Endothelial cell of umbilical vein (primary cell): ENCODE results near the gene TPO. TPM values are rescaled to one million over a fixed set of nuclear protein-coding genes. Genes with fewer than 3 reads are reported as not detected.

ENCODE experiments used
- BruUV-seq: library from RNA; stranded (reverse); fragments of 400-500 nt; replicated peaks from 2 replicates; lab custom pipeline; 2021; lab: Mats Ljungman, UMichigan
- CTCF ChIA-PET: fragments of 300-600, 350-600 bp; sonication (Branson Sonifier 250); formaldehyde crosslinking; loops from one replicate; lab custom pipeline; 2021; ENCODE audit warnings: antibody characterized with exemption, inconsistent platforms; lab: Charles Lee
- POLR2A ChIA-PET: fragments of 300-600, 350-600 bp; sonication (Branson Sonifier 250); formaldehyde crosslinking; loops from one replicate; lab custom pipeline; 2021; ENCODE audit warnings: antibody characterized with exemption, inconsistent platforms; lab: Charles Lee
- DNase-seq: peaks from one replicate; pipeline ENCODE4 v3.0.0-alpha.2; 2011; ENCODE audit warnings: low read depth, low spot score
- FAIRE-seq: peaks from 2 replicates; lab custom pipeline; 2011; peaks lifted over from hg19 to GRCh38; lab: Jason Lieb, UNC
- H2AFZ ChIP-seq: 2 replicates; pipeline ENCODE4 v1.6.0; 2012; ENCODE audit warnings: low read depth, low read length, control low read depth, inconsistent platforms
- H3K27ac ChIP-seq: 2 replicates; pipeline ENCODE4 v1.5.1; 2011; ENCODE audit warnings: low read depth, mild to moderate bottlenecking, control low read depth, low read length, moderate library complexity; ENCODE audit not compliant: insufficient read depth
- H3K27me3 ChIP-seq, 2 experiments: 2 replicates each; pipeline versions ENCODE4 v1.6.0 to v1.6.1; 2011; ENCODE audit warnings: low read length in 2 of 2, mixed read lengths in 1 of 2; ENCODE audit not compliant: control insufficient read depth in 2 of 2, insufficient read depth in 2 of 2
- H3K36me3 ChIP-seq, 2 experiments: 2 replicates in 1 of 2; 3 replicates in 1 of 2; pipeline ENCODE4 v1.5.1; 2011; ENCODE audit warnings: low read length in 2 of 2, mild to moderate bottlenecking in 1 of 2, moderate library complexity in 1 of 2; ENCODE audit not compliant: control insufficient read depth in 2 of 2, insufficient read depth in 2 of 2; ENCODE audit errors: extremely low read depth in 1 of 2
- H3K4me1 ChIP-seq: 3 replicates; pipeline ENCODE4 v1.5.1; 2011; ENCODE audit warnings: mild to moderate bottlenecking, low read length; ENCODE audit not compliant: control insufficient read depth, insufficient read depth; ENCODE audit errors: extremely low read depth
- H3K4me2 ChIP-seq: 2 replicates; pipeline ENCODE4 v1.6.1; 2011; ENCODE audit warnings: low read length, control low read depth, mixed read lengths; ENCODE audit not compliant: insufficient read depth
- H3K4me3 ChIP-seq, 3 experiments: fragments of 200-600 bp in 1 of 3; sonication (generic), shearing (Covaris generic) in 1 of 3; replicated peaks in 1 of 3; 2 replicates each; pipeline ENCODE4 v1.5.1; 2011 to 2016; ENCODE audit warnings: control low read depth in 3 of 3, low read length in 3 of 3, mild to moderate bottlenecking in 2 of 3, inconsistent platforms in 1 of 3, low read depth in 1 of 3, moderate library complexity in 1 of 3; ENCODE audit not compliant: insufficient read depth in 1 of 3
- H3K79me2 ChIP-seq: 2 replicates; pipeline ENCODE4 v1.6.0; 2012; ENCODE audit warnings: low read length, inconsistent platforms; ENCODE audit not compliant: control insufficient read depth, insufficient read depth
- H3K9ac ChIP-seq: replicated peaks from 2 replicates; pipeline ENCODE3; 2011; ENCODE audit warnings: low read length, control low read depth; ENCODE audit not compliant: insufficient read depth; ENCODE audit errors: extremely low read depth
- H3K9me1 ChIP-seq: replicated peaks from 3 replicates; pipeline ENCODE4 v1.6.0; 2011; ENCODE audit warnings: mild to moderate bottlenecking, low read length; ENCODE audit not compliant: control insufficient read depth, insufficient read depth; ENCODE audit errors: extremely low read depth
- H3K9me3 ChIP-seq: replicated peaks from 2 replicates; pipeline ENCODE4 v1.5.1; 2012; ENCODE audit warnings: low read length, inconsistent platforms; ENCODE audit not compliant: control insufficient read depth, insufficient read depth
- H4K20me1 ChIP-seq: replicated peaks from 2 replicates; pipeline ENCODE3; 2011; ENCODE audit warnings: mild to moderate bottlenecking, low read length; ENCODE audit not compliant: control insufficient read depth, insufficient read depth; ENCODE audit errors: extremely low read depth
- CTCF ChIP-seq, 2 donors: IDR thresholded peaks; 1 replicate in 1 of 2; 2 replicates in 1 of 2; pipeline ENCODE4 v1.5.1; 2011; ENCODE audit warnings: low read length in 2 of 2, mild to moderate bottlenecking in 2 of 2, moderate library complexity in 2 of 2, control low read depth in 1 of 2, inconsistent platforms in 1 of 2, low read depth in 1 of 2; ENCODE audit not compliant: insufficient read depth in 1 of 2; ENCODE audit errors: extremely low read depth in 1 of 2
- EZH2 ChIP-seq: IDR thresholded peaks from 2 replicates; pipeline ENCODE4 v1.6.1; 2012; ENCODE audit warnings: borderline replicate concordance, low read depth, mild to moderate bottlenecking, moderate library complexity, low read length, inconsistent platforms; ENCODE audit not compliant: severe bottlenecking
- FOS ChIP-seq: IDR thresholded peaks from 2 replicates; pipeline ENCODE4 v1.6.1; 2011; ENCODE audit warnings: mild to moderate bottlenecking, low read length, moderate library complexity, borderline replicate concordance; ENCODE audit not compliant: insufficient read depth
- GATA2 ChIP-seq: IDR thresholded peaks from 2 replicates; pipeline ENCODE4 v1.7.0; 2011; ENCODE audit warnings: low read depth, mild to moderate bottlenecking, moderate library complexity, mixed read lengths, low read length; ENCODE audit not compliant: insufficient read length, insufficient read depth
- JUN ChIP-seq: IDR thresholded peaks from 2 replicates; pipeline ENCODE4 v1.6.1; 2011; ENCODE audit warnings: borderline replicate concordance, low read depth; ENCODE audit not compliant: insufficient read length, insufficient read depth
- MAX ChIP-seq: IDR thresholded peaks from 2 replicates; pipeline ENCODE4 v1.6.1; 2011; ENCODE audit not compliant: insufficient read depth, insufficient read length
- MYC ChIP-seq: IDR thresholded peaks from one replicate; pipeline ENCODE4 v1.6.1; 2011; ENCODE audit warnings: mild to moderate bottlenecking, low read depth, low read length
- POLR2A ChIP-seq: IDR thresholded peaks from 2 replicates; pipeline ENCODE4 v1.6.1; 2012; ENCODE audit warnings: low read depth, mild to moderate bottlenecking, control low read depth, low read length
- POLR2AphosphoS5 ChIP-seq: IDR thresholded peaks from 2 replicates; pipeline ENCODE4 v1.6.1; 2012; ENCODE audit warnings: low read depth, mild to moderate bottlenecking, control low read depth, low read length, moderate library complexity; ENCODE audit not compliant: insufficient read depth
- dilution Hi-C: fragments of 300-500 bp; cut with MboI; formaldehyde crosslinking; loops from one replicate; pipeline ENCODE4 v1.15.0; 2019; ENCODE audit warnings: low sequenced_read_pairs; ENCODE audit not compliant: extremely low pct_ligation_motif_present
- intact Hi-C: fragments of 100-400 bp; cut with micrococcal nuclease; formaldehyde crosslinking; loops from one replicate; pipeline ENCODE4 v1.10.0; 2022
- polyA plus RNA-seq, 4 experiments: library from polyadenylated mRNA; depleted of rRNA in 3 of 4; stranded (reverse) in 3 of 4; unstranded in 1 of 4; fragments of >200 nt; gene quantifications; 2 replicates each; pipeline versions ENCODE4 v1.2.1 to v1.2.3, GENCODE V29; 2011 to 2012; ENCODE audit warnings: missing spikeins in 1 of 4
- total RNA-seq: library from RNA; stranded (reverse); gene quantifications from 2 replicates; pipeline ENCODE4 v1.2.3, GENCODE V29; 2021

The TPO gene
- total and polyA plus RNA-seq, 2 donors (not counting 3 experiments of a cell fraction or from before 2014, with no cell fraction given): not detected

GRCh38 chr2:1393321-1393720 lies 19.9 kb upstream of the TPO start:
- H3K9me3 ChIP-seq: peaks cover 5% of the 10 kb centered on the region
- no peaks in the 10 kb centered on the region for H3K9me1 ChIP-seq
- H3K36me3 ChIP-seq: no peaks in the 10 kb centered on the region
- FAIRE-seq (no peak), DNase-seq (no peak)
- BruUV-seq: no TSS peak
- no peak overlapping the region for H3K27ac ChIP-seq
- dilution Hi-C loops (no loop called here), intact Hi-C loops (no loop called here)
- no peak for TF ChIP-seq POLR2AphosphoS5
- TF ChIP-seq POLR2A: no peak
- TF ChIP-seq MYC: no peak
- TF ChIP-seq CTCF (IDR thresholded peaks at IDR 0.05; ENCODE audit: extremely low read depth in 1 of 2, insufficient read depth in 1 of 2, low read depth in 1 of 2, low read length in 2 of 2): no peak
- TF ChIP-seq JUN: no peak
- TF ChIP-seq EZH2: no peak
- TF ChIP-seq FOS: no peak
- no peak for TF ChIP-seq MAX
- no peak for TF ChIP-seq GATA2
- H3K79me2 ChIP-seq: no peaks in the 10 kb centered on the region
- ChIA-PET POLR2A (no interaction called here), CTCF (no interaction called here)
- no peaks in the 10 kb centered on the region for H4K20me1 ChIP-seq
- no peaks in the 10 kb centered on the region for H3K27me3 ChIP-seq
- no peak overlapping the region for H3K4me2 ChIP-seq
- no peak overlapping the region for H2AFZ ChIP-seq
- no peak overlapping the region for H3K9ac ChIP-seq
- H3K4me3 ChIP-seq: no peak overlapping the region
- no peaks in the 10 kb centered on the region for H3K4me1 ChIP-seq
